GM19043 (cell line): ENCODE measurements around the gene CFH.
"Not testable (repeated sequence)": the region's sequence is repeated elsewhere in the genome, so short reads cannot be mapped to it uniquely, and the experiment has no call there.

Experiments used
- ATAC-seq: cut with Tn5 transposase; IDR thresholded peaks from one replicate; pipeline ENCODE4 v1.9.1; 2021; ENCODE audit warnings: low read depth; ENCODE audit not compliant: unreplicated experiment

The CFH gene

GRCh38 chr1:196651637-196652215 is at the start of gene CFH:
Gene CFH, plus strand, starts transcription at chr1:196652043. Its CDS starts 75 bp downstream, at chr1:196652118.
- ATAC-seq: no peak

- ATAC-seq: no peak
Observed at GRCh38 chr1:196603651-196604050, 48.2 kb upstream of the CFH start.

- ATAC-seq: no peak
Observed at GRCh38 chr1:196607981-196608380, 43.9 kb upstream of the CFH start.

GRCh38 chr1:196608390-196609369 is 43.2 kb upstream of the CFH start, which contains the start of gene KCNT2:
Gene KCNT2, minus strand, starts transcription at chr1:196608440. Its CDS starts 131 bp downstream, at chr1:196608309.
- ATAC-seq: no peak

GRCh38 chr1:196609370-196609737 is 42.5 kb upstream of the CFH start:
- ATAC-seq: no peak

GRCh38 chr1:196611873-196612272 is 40.0 kb upstream of the CFH start:
- no peak for ATAC-seq

- no peak for ATAC-seq
Observed at GRCh38 chr1:196619721-196620120, 32.1 kb upstream of the CFH start.

GRCh38 chr1:196623079-196623478 is 28.8 kb upstream of the CFH start:
- no peak for ATAC-seq

- no peak for ATAC-seq
Observed at GRCh38 chr1:196628838-196629237, 23.0 kb upstream of the CFH start.

GRCh38 chr1:196637606-196638005 is 14.2 kb upstream of the CFH start:
- ATAC-seq: no peak

- no peak for ATAC-seq
Observed at GRCh38 chr1:196638466-196638865, 13.4 kb upstream of the CFH start.

GRCh38 chr1:196639291-196639690 is 12.6 kb upstream of the CFH start:
- not testable (repeated sequence) for ATAC-seq

- no peak for ATAC-seq
Observed at GRCh38 chr1:196640976-196641375, 10.9 kb upstream of the CFH start.

- ATAC-seq: no peak
Observed at GRCh38 chr1:196649990-196650389, 1.9 kb upstream of the CFH start.

- ATAC-seq: no peak
Observed at GRCh38 chr1:196650403-196650802, 1.4 kb upstream of the CFH start.

GRCh38 chr1:196651079-196651478 is 764 bp upstream of the CFH start:
- ATAC-seq: no peak

- no peak for ATAC-seq
Observed at GRCh38 chr1:196654271-196654670, 2.4 kb downstream of the CFH start.

GRCh38 chr1:196655071-196655470 is 3.2 kb downstream of the CFH start:
- ATAC-seq: no peak

GRCh38 chr1:196655494-196655893 is 3.7 kb downstream of the CFH start:
- ATAC-seq: no peak

- no peak for ATAC-seq
Observed at GRCh38 chr1:196659471-196659870, 7.6 kb downstream of the CFH start.

GRCh38 chr1:196660272-196660671 is 8.4 kb downstream of the CFH start:
- ATAC-seq: no peak

- ATAC-seq: peak; percentile 85
Observed at GRCh38 chr1:196660852-196661251, 9.0 kb downstream of the CFH start.
